Measurements from ENCODE around the gene ADAMTS18. TPM values are rescaled to one million over a fixed set of nuclear protein-coding genes. Genes with fewer than 3 reads are reported as not detected.

ADAMTS18 gene
- total and polyA plus RNA-seq, 9 of the 15 experiments (the other 6 are each of a cell fraction or from before 2014, with no cell fraction given), result not detected

DNA sequence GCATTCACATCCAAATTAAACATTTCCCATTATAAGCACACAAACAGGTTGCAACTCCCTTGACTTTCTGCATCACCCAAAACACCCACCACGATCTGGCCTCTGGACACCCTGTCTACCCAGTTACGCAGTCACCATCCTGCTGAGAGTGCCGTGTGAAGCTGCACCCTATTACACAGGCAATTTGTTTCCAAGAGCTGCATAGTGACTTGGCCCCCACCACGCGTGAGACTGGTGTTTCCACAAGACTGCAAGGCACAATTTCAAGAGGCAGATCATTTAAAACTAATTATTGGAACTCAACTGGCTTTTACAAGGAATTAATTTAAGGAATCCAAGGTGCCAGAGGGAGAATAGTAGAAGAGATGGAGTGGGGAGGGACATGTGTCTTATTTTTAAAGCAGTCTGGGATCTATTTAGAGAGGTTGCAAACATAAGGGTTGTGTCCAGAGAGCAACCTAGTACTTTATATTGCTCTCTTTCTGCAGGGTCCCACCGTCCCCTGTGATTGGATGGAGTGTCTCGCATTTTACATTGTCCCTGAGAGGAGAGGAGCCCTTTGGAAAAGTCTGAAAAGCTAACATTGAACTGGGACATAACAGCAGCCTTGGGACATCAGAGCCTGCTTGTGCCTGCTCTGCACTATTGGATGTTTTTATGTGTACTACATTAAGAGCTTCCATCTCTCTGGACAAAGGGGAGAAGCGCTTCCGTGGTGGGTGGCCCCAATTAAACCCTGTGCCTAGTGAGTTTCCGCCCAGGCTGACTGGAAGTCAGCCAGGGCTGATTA, 8.7 kb upstream of the ADAMTS18 start:
- CTCF ChIA-PET (ENCODE audit: low intra/inter-chr PET ratio), result no interaction called here
- Histone ChIP-seq H3K4me3 (no peak overlapping the region), H3K27ac (ENCODE audit: extremely low read depth, low read depth, low read length) (no peak overlapping the region), H3K4me2 (ENCODE audit: insufficient read depth, low read length) (no peak overlapping the region), H3K9ac (ENCODE audit: insufficient read depth in 1 of 2, low read depth in 2 of 2, low read length in 2 of 2) (no peak overlapping the region), H3K4me1 (replicated peaks in 1 of 2; ENCODE audit: control insufficient read depth in 2 of 2, insufficient read depth in 2 of 2, low read length in 2 of 2) (no peaks in the 10 kb centered on the region), H3K9me1 (ENCODE audit: control insufficient read depth, insufficient read depth, low read length) (no peaks in the 10 kb centered on the region), H3K27me3 (ENCODE audit: control insufficient read depth in 2 of 2, insufficient read depth in 2 of 2, low read length in 2 of 2) (no peaks in the 10 kb centered on the region), H3K79me2 (ENCODE audit: control insufficient read depth, insufficient read depth, low read length) (no peaks in the 10 kb centered on the region), H3K9me3 (replicated peaks; ENCODE audit: control insufficient read depth, insufficient read depth, low read depth, low read length) (no peaks in the 10 kb centered on the region), H3K36me3 (ENCODE audit: control insufficient read depth, insufficient read depth, low read length) (no peaks in the 10 kb centered on the region), H4K20me1 (replicated peaks; ENCODE audit: control insufficient read depth, insufficient read depth, low read length) (no peaks in the 10 kb centered on the region; the same call in 1 of the 2 replicates), H2AFZ (ENCODE audit: low read depth, low read length) (no peak overlapping the region)
- FAIRE-seq, result no peak
- no peak for ATAC-seq
- 0% methylated on average over 10 of the region's 10 CpGs for WGBS (ENCODE audit: insufficient coverage, low coverage, missing lambda C conversion rate)
- TF ChIP-seq ESRRB (CRISPR knock-in tag; IDR thresholded peaks at IDR 0.05; ENCODE audit: borderline replicate concordance), result no peak
- TF ChIP-seq, protein P1, sequence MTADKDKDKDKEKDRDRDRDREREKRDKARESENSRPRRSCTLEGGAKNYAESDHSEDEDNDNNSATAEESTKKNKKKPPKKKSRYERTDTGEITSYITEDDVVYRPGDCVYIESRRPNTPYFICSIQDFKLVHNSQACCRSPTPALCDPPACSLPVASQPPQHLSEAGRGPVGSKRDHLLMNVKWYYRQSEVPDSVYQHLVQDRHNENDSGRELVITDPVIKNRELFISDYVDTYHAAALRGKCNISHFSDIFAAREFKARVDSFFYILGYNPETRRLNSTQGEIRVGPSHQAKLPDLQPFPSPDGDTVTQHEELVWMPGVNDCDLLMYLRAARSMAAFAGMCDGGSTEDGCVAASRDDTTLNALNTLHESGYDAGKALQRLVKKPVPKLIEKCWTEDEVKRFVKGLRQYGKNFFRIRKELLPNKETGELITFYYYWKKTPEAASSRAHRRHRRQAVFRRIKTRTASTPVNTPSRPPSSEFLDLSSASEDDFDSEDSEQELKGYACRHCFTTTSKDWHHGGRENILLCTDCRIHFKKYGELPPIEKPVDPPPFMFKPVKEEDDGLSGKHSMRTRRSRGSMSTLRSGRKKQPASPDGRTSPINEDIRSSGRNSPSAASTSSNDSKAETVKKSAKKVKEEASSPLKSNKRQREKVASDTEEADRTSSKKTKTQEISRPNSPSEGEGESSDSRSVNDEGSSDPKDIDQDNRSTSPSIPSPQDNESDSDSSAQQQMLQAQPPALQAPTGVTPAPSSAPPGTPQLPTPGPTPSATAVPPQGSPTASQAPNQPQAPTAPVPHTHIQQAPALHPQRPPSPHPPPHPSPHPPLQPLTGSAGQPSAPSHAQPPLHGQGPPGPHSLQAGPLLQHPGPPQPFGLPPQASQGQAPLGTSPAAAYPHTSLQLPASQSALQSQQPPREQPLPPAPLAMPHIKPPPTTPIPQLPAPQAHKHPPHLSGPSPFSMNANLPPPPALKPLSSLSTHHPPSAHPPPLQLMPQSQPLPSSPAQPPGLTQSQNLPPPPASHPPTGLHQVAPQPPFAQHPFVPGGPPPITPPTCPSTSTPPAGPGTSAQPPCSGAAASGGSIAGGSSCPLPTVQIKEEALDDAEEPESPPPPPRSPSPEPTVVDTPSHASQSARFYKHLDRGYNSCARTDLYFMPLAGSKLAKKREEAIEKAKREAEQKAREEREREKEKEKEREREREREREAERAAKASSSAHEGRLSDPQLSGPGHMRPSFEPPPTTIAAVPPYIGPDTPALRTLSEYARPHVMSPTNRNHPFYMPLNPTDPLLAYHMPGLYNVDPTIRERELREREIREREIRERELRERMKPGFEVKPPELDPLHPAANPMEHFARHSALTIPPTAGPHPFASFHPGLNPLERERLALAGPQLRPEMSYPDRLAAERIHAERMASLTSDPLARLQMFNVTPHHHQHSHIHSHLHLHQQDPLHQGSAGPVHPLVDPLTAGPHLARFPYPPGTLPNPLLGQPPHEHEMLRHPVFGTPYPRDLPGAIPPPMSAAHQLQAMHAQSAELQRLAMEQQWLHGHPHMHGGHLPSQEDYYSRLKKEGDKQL (CRISPR knock-in tag; IDR thresholded peaks at IDR 0.05; ENCODE audit: borderline replicate concordance), result no peak
- no peak for TF ChIP-seq PHF20 (IDR thresholded peaks at IDR 0.05; ENCODE audit: partially characterized antibody)
- no peak for TF ChIP-seq SIX5 (IDR thresholded peaks at IDR 0.05; ENCODE audit: borderline replicate concordance in 1 of 2, insufficient read depth in 1 of 2, low read depth in 1 of 2, low read length in 2 of 2)
- TF ChIP-seq SETDB1 (IDR thresholded peaks at IDR 0.05; ENCODE audit: low read length), result no peak
- no peak for TF ChIP-seq SMAD1 (IDR thresholded peaks at IDR 0.05; ENCODE audit: low read depth, low read length, partially characterized antibody)
- BruUV-seq (replicated peaks), result no TSS peak
- intact Hi-C loops (cut with micrococcal nuclease) (no loop called here), in situ Hi-C loops (cut with MboI) (no loop called here)
- POLR2A ChIA-PET, result interaction anchor here (0.6 kb wide), 1 partner anchor 11 kb away, joined by 5 read pairs; no protein-coding TSS in a partner anchor
- DNase-seq (ENCODE audit: extremely low read depth in 1 of 4, low spot score in 3 of 4), result no peak
